HG02973 (cell line): ENCODE data around the gene SPATA46.

Experiments
- ATAC-seq: cut with Tn5 transposase; IDR thresholded peaks from one replicate; pipeline ENCODE4 v1.9.1; 2021; ENCODE audit warnings: moderate library complexity; ENCODE audit not compliant: unreplicated experiment

SPATA46 gene

DNA sequence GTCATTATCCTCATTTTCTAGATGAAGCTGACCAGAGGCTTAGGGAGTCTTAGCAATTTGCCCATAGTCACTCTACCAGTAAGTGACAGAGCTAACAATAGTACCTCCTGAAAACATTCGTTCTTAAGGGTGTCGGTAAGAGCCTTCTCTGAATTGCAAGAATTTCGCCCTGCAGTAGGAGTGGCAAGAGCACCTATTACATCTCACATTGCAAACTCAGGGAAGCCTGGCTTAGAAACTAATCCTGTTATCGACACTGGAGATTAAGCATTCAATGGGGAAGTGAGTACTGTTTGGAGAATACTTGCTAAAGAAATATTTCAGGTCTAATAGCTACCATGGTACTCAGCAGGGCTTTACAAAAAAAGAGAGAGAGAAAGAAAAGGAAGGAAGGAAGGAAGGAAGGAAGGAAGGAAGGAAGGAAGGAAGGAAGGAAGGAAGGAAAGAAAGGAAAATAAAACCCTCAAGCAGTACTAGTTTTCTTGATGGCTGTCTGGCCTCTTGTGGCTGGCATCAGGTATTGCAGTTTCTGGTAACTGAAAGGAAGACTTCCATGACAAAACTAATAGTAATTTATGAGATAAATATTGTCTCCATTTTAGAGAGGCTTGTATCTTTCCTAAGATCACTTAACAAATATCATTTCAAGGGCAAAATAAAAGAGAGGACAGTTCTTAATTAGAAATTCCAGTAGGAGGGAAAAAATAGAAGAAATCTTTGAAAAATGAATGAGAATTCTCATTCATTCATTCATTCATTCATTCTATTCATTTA lies 15.3 kb upstream of the SPATA46 start:
- no peak for ATAC-seq

DNA sequence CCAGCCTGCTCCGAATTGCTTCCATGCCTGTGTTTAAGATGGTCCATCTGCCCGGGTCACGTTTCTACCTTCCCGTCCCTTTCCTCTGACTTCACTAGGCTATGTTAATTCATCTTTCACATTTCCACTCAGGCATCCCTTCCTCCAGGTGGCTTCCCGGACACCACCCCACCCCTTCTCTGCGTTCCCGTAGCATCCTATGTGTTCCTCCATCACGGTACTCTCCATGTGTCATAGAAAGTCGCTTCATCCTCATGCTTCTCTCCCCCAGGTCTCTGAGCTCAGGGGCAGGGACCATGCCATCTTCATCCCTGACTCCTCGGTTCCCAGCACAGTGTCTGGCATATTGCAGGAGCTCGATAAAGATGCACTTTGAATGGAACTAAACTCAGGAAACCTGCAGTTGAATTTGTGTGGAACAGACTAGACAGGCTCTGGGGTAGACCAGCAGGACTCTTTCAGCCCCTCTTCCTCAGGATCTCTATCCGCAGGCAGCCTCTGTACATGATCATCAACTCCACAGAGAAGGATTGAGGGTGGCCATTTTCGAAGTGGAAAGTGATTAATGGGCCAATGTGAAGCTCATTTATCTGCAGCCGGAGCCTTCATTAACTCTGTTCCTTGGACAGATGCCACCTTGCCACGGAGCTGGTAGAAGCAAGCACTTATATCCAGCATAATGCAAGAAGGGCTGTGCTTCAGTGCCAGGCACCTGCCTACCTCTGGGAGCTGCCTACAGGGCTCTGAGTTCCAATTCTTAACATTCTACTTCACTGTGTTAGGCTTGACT lies 13.9 kb upstream of the SPATA46 start:
- ATAC-seq, result no peak

DNA sequence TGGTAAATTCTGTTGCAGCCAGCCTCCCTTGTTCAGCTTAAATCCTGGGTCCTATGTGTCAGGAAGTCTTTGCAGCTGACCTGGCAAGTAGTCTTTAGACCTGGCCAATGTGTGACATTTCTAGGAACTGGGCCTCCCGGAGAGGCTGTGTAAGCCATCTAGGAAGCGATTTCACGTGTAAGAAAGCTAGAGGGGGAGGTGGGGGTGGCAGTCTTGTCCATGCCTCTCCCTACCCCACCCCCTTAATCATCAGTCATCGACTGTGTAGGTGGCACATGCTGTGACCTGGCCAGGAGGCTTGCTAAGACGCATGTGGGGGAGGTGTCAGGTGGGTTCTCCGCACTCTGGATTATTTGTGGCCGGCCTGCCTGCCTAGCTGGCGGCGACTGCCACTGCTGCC lies 13.3 kb upstream of the SPATA46 start:
- no peak for ATAC-seq

DNA sequence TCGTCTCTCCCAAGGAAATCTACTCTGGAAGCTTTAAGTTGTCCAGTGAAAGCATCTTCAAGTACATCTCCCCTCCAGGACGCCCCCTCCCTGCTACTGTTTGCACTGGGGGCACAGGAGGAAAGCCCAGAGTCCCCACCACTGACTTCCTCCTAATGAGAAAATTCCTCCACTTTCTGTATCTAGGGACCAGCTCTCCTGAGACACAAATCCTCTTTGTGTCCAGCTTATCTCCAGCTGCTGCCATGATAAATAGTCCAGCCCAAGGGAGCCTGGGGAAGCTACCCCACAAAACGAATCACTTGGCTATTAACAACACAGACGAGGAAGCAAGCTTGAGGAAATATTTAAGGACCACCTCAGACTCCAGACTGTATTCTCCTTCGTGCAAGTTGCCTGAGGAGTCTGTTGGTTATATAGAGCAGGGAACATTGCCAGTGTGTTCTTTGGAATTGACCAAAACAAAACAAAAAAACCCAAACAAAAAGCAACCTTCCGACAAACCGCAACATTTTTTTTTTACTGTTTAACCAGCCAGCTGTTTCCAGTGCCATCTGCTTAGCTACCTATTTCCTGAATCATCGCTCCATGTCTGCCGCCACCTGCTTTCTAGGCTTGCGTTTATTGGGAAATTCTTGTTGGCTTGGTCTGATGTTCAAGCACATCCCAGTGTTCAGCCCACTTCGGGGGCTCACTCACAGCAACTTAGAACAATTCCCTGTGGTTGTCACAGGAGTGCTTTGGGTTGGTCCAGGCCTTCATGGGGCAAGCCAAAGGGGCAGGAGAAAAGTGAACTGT lies 12.6 kb upstream of the SPATA46 start:
- ATAC-seq, result no peak

DNA sequence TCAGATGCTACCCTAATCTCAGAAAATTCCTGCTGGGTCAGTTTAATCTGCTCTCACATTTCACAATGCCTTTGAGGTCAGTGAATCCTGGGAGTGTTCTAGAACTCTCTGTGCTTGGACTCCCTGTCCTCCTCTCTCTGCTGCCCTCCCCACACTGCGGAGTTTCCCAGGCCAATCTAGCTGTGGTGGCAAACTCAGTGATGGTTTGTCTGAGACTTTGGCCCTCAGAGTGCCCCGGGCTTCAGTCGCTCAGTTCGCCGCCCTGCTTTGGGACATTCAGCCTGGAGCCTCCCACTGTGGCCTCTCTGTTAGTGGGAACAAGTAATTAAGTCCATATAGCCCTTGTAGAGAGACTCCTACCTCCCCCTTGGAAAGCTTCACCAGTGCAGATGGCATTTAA lies 12.0 kb upstream of the SPATA46 start:
- no peak for ATAC-seq

DNA sequence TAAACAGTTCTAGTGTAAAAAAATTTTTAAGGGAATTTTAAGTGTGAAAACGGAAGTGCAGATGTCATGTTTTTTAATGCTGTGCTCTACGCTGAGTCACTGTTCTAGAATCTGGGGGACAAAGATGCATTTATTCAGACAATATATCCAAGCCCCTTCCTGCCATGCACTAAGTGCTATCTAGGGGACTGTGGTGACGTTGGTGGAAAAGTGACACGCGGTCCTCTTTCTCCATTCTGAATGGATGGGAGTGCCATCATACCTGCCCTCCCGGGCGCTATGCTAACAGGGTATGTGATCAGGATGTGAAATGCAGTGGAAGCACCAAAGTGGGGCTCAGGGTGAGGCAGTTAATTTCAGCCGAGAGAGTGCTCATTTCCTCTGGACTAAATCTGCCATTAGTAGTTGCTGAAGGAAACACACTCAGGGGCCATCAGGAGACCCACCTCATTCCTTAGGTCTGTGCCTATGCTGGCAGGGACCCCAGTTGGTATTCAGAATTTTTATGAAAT lies 11.5 kb upstream of the SPATA46 start:
- no peak for ATAC-seq

DNA sequence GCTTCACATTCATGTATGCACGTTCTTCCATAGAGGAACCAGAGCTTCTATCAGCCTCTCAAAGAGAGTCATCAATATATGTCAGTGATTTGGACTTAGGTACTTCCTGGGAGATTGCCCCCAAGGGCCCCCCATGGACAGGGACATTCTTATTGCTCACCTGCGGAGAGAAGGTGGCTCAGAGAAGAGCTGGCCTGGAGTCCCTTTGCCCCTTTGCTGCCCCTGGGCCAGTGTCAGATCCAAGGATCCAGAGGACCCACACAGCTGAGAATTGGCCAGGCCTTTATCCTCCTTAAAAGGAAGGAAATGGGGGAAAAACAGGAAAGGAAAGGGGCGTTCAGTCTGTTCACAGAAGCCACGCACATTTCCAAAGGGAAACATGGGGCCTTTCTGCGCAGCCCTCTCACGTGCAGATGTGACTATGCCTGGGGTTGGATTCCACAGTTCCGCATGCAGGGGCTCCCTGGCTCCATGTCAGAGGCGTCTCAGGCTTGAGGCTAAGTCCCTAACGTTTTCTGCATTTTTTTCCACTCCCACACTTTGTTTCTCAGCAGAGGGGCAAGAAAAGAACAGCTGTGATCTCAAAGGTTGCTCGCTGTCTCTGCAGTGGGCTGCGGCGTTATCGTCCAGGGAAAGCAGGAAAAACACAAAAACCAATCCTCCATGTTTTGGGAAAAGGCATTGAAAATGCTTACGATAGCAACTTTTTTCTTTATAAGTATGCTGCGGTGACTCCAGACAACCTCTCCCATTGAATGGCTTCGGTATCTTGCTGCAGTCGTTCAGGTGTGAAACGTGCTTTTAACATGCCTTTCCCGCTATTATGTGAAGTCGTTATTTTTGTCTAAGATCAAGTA lies 10.8 kb upstream of the SPATA46 start:
- ATAC-seq, result no peak

DNA sequence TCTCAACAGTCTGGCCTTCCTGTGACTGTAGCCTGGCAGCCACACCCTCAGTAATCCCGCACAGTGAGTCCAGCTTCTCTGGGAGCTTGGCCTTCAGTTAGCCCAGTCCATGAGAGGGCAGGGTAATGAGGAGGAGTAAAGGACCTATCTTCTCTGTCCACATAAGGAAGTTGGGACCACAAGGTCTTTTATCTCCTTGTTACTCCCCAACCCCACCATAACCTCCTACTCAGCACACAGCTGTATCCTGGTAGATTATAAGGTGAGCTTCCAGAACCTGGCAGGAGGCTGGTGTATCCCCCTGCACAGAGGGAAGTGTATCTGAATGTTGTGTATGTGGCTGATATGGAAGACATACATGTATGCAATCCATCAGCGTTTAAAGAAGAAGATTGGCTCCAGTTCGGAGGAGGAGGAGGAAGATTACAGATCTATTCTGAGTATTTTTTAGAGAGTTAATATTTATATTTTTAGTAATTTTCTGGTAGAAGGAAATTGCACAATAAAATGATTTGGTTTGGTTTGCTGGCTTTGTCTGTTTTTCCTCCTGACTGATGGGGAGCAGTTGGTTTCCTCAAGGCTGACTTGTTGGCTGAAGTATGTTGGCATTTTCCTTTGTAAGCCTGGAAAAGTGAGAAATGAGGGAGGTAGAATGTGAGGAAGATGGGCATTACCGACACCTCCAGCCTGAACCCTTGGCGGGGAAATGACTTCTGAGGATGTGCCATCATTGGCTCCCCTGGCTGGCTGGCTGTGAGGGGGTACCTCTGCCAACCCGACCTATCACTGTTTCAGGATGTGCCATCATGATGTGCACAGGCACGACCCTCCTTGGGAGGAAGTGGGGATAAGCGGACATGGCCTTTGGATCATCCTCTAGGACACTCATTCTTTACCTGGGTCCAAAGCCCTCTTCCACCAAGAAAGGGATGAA lies 9.9 kb upstream of the SPATA46 start:
- no peak for ATAC-seq

DNA sequence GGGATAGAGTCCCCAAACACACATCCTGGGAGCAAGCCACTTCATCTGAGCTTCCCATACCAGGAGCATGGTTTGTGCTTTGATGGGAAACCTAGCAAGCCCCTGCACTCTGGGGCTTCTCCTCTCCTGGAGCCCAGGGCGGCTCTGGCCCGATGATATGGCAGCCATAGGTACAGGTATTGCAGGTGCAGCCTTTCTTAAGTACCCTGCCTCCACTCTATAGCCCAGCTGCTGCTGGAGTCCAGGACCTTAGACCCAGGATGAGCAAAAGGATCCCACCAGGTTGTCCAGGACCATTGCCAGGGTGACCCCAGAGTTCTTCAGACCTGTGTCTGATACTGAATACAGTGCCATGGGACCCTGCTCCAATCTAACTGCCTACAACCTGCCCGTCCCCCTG lies 9.0 kb upstream of the SPATA46 start:
- ATAC-seq, result no peak

DNA sequence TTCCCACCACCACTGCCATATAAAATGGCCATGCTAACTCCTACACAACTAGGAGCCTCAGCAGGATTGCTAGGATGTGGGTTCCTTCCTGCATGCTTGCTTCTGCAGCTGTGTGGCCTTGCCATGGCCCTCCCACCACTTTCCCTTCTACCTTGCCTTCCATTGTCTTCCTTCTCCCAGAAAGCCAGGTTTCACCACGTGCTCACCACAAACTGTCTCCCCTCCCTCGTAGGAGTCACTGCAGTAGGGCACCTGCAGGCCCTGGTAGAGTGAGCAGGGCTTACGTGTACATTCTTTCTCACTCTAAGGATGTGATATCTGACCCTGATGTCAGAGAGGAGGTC lies 8.6 kb upstream of the SPATA46 start:
- ATAC-seq, result no peak

DNA sequence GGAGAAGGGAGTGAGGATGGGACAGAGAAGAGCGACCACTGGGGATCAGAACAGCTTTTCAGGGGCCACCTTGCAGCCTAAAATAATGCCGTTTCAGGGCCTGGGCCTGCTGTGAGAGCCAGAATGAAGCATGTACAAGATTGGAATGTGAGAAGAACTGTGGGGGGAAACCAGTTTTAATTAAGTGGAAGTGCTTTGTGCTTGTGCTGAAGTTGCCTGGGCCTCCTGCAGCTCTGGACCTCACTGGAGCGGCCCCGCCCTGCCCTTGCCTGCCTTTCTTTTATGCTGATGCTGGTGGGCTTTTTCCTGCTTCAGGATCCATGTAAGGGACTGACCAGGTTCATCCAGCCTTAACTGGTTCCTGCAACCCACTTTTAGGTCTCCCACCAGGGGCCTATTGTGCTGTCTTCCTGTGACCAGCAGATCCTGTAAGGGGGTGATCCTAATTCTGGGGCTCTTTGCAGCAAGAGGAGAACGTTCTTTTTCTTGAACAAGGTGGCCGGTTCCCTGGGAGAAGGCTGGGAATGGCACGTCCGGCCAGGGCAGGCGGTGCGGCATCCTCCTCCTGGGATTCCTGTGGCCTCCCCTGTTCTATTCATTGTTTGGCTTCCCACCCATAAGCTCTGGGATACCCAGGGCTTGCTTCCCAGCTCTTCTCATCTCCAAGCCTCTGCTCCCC lies 8.1 kb upstream of the SPATA46 start:
- ATAC-seq, result no peak

DNA sequence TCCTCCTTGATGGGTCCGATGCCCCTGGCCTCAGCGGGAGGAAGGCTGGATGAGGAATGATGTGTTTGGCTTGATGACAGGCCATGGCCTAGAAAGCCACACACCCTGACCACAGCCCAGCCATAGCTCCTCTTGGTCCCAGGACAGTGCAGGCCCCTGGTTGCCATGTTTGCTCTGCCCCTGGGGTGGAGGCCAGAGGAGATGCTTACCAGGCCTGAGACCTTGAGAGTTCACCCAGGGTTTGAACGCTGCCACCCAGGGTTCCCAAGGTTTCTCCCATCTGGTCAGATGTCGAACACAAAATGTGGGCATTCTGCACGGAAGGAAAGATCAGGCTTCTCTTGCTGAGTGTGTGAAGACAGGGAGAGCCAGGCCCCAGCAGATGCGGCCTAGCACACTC lies 7.5 kb upstream of the SPATA46 start:
- ATAC-seq, result no peak

DNA sequence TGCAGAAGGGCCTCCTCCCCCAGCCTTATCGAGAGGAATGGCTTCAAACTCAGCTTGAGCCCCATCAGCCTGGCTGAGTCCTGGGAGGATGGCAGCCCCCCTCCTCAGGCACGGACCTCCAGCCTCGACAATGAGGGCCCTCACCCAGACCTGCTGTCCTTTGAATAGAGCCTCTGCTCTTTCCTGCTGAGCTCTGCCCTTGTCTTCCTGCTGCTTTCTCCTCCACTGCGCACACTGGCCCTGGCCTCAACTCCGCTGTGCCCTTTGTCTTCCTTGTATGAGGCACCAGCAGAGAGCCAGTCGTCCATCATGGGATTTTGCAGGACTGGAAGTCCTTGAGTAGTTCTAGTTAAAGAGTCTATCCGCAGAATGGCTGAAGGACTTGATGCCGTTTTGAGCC lies 6.9 kb upstream of the SPATA46 start:
- ATAC-seq, result no peak

DNA sequence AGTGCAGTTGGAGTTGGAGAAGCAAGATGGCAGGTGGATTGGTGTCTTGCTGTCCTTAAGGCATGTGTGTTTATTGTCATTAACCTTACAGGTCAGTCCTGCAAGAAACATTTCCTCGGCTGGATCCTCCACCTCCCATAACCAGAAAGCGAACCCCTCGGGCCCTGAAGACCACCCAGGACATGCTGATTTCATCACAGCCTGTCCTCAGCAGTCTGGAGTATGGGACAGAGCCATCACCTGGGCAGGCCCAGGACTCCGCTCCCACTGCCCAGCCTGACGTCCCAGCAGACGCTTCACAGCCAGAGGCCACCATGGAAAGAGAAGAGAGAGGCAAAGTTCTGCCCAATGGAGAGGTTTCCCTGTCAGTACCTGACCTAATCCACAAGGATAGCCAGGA lies 6.4 kb upstream of the SPATA46 start:
- ATAC-seq, result no peak

DNA sequence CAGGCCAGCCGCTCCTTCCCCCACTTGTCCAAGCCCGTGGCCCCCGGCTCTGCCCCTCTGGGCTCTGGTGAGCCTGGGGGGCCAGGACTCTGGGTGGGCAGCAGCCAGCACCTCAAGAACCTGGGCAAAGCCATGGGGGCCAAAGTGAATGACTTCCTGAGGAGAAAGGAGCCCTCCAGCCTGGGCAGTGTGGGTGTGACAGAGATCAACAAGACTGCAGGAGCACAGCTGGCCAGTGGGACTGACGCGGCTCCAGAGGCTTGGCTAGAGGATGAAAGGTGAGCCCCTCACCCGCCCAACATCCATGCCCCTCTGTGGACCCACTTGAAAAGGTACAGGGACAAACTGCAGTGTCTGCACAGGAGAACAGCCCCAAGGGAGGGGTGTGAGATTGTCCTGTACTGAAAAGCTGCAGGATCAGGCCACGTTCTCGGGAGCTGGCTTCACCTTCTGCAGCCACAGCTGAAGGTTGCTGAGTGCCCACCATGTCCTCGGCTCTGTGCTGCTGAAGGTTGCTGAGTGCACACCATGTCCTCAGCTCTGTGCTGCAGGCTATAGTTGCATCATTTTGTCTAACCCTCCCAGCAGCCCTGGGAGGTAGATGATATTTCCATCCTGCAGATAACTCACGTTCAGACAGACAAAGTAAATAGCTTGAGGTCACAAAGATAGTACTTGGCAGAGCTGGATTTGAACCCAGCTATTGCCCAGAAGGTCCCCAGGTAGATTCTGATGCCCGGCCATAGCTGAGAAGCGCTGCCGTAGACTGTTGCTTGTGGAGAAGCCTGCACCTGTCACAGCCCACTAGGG lies 5.5 kb upstream of the SPATA46 start:
- no peak for ATAC-seq

DNA sequence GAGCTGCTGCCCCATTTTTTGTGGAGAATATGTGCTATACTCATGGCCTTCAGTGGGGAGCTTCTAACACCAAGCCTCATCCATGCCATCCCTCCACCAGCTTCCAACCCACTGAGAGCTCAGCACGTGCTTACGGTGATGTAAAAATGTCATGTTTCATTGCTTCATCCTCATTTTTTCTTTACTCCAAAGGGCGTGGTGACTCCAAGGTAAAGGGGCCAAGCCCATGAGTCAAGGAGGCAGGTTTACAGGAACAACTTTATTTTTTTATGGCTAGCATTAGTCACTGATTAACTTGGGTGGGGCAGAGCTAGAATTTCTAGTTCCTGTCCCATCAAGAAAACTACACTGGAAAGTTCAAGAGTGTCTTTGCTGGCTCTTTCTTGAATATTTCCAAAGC lies 4.7 kb upstream of the SPATA46 start, which contains the start of gene C1orf226:
C1orf226 (plus strand) TSS at position 346 of the 400 bp plus-strand sequence. CDS start 174 bp downstream, outside the sequence.
- no peak for ATAC-seq

DNA sequence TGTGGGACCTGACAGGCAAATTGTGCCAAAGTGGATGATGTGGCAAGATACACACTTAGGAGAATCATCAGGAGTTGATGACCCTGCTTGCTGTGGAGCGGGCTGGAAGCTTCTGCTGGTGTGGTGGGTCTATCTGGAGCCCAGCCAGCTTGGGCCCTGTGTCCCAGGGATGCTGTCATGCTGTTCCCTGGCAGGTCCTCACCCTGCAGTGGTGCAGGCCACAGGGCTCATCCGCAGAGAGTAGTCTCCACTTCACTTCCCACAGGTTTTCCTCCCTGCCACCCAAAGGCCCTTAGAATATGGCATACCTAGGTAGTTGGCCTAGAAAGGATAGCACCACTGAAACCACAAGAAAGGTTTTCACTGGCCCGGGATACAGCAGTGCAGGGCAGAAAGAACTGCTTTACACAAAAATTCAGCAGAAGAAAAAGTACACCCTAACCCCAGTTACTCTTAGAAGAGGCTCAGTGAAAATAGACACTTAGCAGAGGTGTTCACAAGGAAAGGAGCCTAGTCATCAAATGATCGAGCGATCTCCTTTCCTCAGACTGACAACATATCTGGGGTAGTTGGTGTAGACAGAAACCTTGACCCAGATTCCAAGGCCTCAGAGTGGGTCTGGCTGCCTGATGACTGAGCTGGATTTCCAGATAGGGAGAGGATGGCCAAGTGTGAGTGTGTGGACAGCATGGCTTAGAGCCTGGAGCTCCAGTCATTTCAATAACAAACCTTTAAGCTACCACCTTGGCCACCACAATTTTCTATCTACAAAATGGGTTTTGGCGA lies 3.6 kb upstream of the SPATA46 start:
- ATAC-seq, result no peak
